GM12878 (cell line): ENCODE results near the gene MATN3. TPM values are rescaled to one million over a fixed set of nuclear protein-coding genes. Genes with fewer than 3 reads are reported as not detected.

Experiments used
- CBX3 ChIP-seq: fragments of 200-600 bp; sonication (generic); IDR thresholded peaks from 2 replicates; pipeline ENCODE4 v1.6.1; 2016; ENCODE audit warnings: low read depth, borderline replicate concordance
- CEBPZ ChIP-seq: fragments of 150-350 bp; IDR thresholded peaks from 2 replicates; pipeline ENCODE4 v1.6.1; 2016; ENCODE audit warnings: low read depth, low read length
- CREB1 ChIP-seq: IDR thresholded peaks from 2 replicates; pipeline ENCODE4 v1.6.1; 2012; ENCODE audit warnings: low read depth, mild to moderate bottlenecking, inconsistent platforms
- DPF2 ChIP-seq: fragments of 450-650 bp; IDR thresholded peaks from 2 replicates; pipeline ENCODE4 v1.6.1; 2017; ENCODE audit warnings: mild to moderate bottlenecking
- GATAD2B ChIP-seq: fragments of 450-650 bp; conservative IDR thresholded peaks from 2 replicates; pipeline ENCODE4 v1.6.1; 2017; ENCODE audit warnings: low read depth, mild to moderate bottlenecking, moderate library complexity
- HDGF ChIP-seq: fragments of 450-650 bp; IDR thresholded peaks from 2 replicates; pipeline ENCODE4 v1.6.1; 2016; ENCODE audit warnings: antibody characterized with exemption
- IRF5 ChIP-seq: fragments of 450-650 bp; IDR thresholded peaks from 2 replicates; pipeline ENCODE4 v1.6.1; 2017; ENCODE audit warnings: borderline replicate concordance
- JUND ChIP-seq: IDR thresholded peaks from 2 replicates; pipeline ENCODE4 v1.6.1; 2012; ENCODE audit warnings: low read depth, mild to moderate bottlenecking, low read length, improper control_type of control experiment, moderate library complexity
- MLLT1 ChIP-seq: fragments of 450-650 bp; IDR thresholded peaks from 2 replicates; pipeline ENCODE4 v1.6.1; 2016; ENCODE audit warnings: mild to moderate bottlenecking
- MTA3 ChIP-seq: IDR thresholded peaks from 2 replicates; pipeline ENCODE4 v1.6.1; 2012; ENCODE audit warnings: low read length, inconsistent platforms, borderline replicate concordance
- NFYB ChIP-seq: IDR thresholded peaks from 2 replicates; pipeline ENCODE4 v1.6.1; 2011; ENCODE audit warnings: low read depth, mild to moderate bottlenecking, low read length, improper control_type of control experiment, moderate library complexity; ENCODE audit not compliant: insufficient read depth
- NRF1 ChIP-seq: conservative IDR thresholded peaks from 2 replicates; pipeline ENCODE4 v1.6.1; 2011; ENCODE audit warnings: mild to moderate bottlenecking, low read depth, low read length, improper control_type of control experiment
- RAD21 ChIP-seq: IDR thresholded peaks from 2 replicates; pipeline ENCODE4 v1.6.1; 2011; ENCODE audit warnings: mild to moderate bottlenecking, low read depth, low read length, moderate library complexity; ENCODE audit not compliant: insufficient read depth
- TCF12 ChIP-seq: IDR thresholded peaks from 2 replicates; pipeline ENCODE4 v1.6.1; 2011; ENCODE audit warnings: low read depth, mild to moderate bottlenecking, low read length
- TCF7 ChIP-seq: IDR thresholded peaks from 2 replicates; pipeline ENCODE4 v1.6.1; 2014; ENCODE audit warnings: antibody characterized with exemption, borderline replicate concordance
- polyA plus RNA-seq, 11 experiments: library from polyadenylated mRNA; depleted of rRNA in 4 of 11; unstranded in 6 of 11; stranded (reverse) in 5 of 11; fragments of >200 nt; fragmentation: Nextera tagmentation in 4 of 11; fragmentation: Illumina TruSeq in 1 of 11; extraction: Ambion mirVana in 4 of 11; extraction: Trizol in 1 of 11; gene quantifications; 1 replicate in 1 of 11; 2 replicates in 10 of 11; pipeline versions ENCODE4 v1.2.1 to v1.2.3, GENCODE V29; 2011 to 2016; ENCODE audit warnings: inconsistent platforms in 2 of 11, missing spikeins in 2 of 11, low read depth in 1 of 11
- total RNA-seq, 4 experiments: library from RNA; depleted of rRNA in 3 of 4; stranded (reverse); fragments of >200 nt in 3 of 4; fragmentation: Illumina TruSeq in 1 of 4; extraction: Trizol in 1 of 4; gene quantifications; 2 replicates each; pipeline versions ENCODE4 v1.2.1 to v1.2.3, GENCODE V29; 2013 to 2021
- TF ChIP-seq, protein P1 (sequence below): fragments of 150-350 bp; IDR thresholded peaks from 2 replicates; pipeline ENCODE4 v1.6.1; 2014; ENCODE audit warnings: mild to moderate bottlenecking, low read depth, low read length
- TF ChIP-seq, protein P2 (sequence below): fragments of 450-650 bp; IDR thresholded peaks from 2 replicates; pipeline ENCODE4 v1.6.1; 2017; ENCODE audit warnings: low read depth, mild to moderate bottlenecking, moderate library complexity
- TF ChIP-seq, protein P3 (sequence below): fragments of 450-650 bp; conservative IDR thresholded peaks from 2 replicates; pipeline ENCODE4 v1.6.1; 2017; ENCODE audit warnings: mild to moderate bottlenecking, moderate library complexity

The MATN3 gene
- total and polyA plus RNA-seq, 10 of the 15 experiments (the other 5 are each of a cell fraction or from before 2014, with no cell fraction given) = 0.09 TPM; not detected in 9

GRCh38 chr2:20050646-20051531 is 38.4 kb upstream of the MATN3 start (continued):
- no peak for TF ChIP-seq IRF5
- no peak for TF ChIP-seq CREB1
- TF ChIP-seq, protein P1, sequence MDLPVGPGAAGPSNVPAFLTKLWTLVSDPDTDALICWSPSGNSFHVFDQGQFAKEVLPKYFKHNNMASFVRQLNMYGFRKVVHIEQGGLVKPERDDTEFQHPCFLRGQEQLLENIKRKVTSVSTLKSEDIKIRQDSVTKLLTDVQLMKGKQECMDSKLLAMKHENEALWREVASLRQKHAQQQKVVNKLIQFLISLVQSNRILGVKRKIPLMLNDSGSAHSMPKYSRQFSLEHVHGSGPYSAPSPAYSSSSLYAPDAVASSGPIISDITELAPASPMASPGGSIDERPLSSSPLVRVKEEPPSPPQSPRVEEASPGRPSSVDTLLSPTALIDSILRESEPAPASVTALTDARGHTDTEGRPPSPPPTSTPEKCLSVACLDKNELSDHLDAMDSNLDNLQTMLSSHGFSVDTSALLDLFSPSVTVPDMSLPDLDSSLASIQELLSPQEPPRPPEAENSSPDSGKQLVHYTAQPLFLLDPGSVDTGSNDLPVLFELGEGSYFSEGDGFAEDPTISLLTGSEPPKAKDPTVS = no peak
- no peak for TF ChIP-seq NFYB
- no peak for TF ChIP-seq TCF7
- no peak for TF ChIP-seq JUND
- TF ChIP-seq CBX3 = no peak
- no peak for TF ChIP-seq NRF1
- no peak; the same call in 1 of the 2 replicates for TF ChIP-seq MLLT1
- no peak for TF ChIP-seq DPF2
- TF ChIP-seq GATAD2B = no peak
- TF ChIP-seq HDGF = no peak
- TF ChIP-seq, protein P2, sequence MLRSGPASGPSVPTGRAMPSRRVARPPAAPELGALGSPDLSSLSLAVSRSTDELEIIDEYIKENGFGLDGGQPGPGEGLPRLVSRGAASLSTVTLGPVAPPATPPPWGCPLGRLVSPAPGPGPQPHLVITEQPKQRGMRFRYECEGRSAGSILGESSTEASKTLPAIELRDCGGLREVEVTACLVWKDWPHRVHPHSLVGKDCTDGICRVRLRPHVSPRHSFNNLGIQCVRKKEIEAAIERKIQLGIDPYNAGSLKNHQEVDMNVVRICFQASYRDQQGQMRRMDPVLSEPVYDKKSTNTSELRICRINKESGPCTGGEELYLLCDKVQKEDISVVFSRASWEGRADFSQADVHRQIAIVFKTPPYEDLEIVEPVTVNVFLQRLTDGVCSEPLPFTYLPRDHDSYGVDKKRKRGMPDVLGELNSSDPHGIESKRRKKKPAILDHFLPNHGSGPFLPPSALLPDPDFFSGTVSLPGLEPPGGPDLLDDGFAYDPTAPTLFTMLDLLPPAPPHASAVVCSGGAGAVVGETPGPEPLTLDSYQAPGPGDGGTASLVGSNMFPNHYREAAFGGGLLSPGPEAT = no peak
- TF ChIP-seq, protein P3, sequence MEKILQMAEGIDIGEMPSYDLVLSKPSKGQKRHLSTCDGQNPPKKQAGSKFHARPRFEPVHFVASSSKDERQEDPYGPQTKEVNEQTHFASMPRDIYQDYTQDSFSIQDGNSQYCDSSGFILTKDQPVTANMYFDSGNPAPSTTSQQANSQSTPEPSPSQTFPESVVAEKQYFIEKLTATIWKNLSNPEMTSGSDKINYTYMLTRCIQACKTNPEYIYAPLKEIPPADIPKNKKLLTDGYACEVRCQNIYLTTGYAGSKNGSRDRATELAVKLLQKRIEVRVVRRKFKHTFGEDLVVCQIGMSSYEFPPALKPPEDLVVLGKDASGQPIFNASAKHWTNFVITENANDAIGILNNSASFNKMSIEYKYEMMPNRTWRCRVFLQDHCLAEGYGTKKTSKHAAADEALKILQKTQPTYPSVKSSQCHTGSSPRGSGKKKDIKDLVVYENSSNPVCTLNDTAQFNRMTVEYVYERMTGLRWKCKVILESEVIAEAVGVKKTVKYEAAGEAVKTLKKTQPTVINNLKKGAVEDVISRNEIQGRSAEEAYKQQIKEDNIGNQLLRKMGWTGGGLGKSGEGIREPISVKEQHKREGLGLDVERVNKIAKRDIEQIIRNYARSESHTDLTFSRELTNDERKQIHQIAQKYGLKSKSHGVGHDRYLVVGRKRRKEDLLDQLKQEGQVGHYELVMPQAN = peak; percentile 77
- no peak for TF ChIP-seq RAD21
- no peak for TF ChIP-seq CEBPZ
- no peak for TF ChIP-seq MTA3
- TF ChIP-seq TCF12 = no peak
